Osteocyte (in vitro differentiated cells): ENCODE measurements around the gene PYGL. TPM values are rescaled to one million over a fixed set of nuclear protein-coding genes. Genes with fewer than 3 reads are reported as not detected.

Experiments used
- DNase-seq: peaks from one replicate; pipeline ENCODE4 v3.0.0; 2021; ENCODE audit warnings: mixed read lengths; ENCODE audit not compliant: unreplicated experiment; ENCODE audit errors: extremely low spot score
- H3K27ac Mint-ChIP-seq: one replicate; pipeline ENCODE4 v1.8.0; 2021; ENCODE audit warnings: mild to moderate bottlenecking, mixed read lengths; ENCODE audit not compliant: unreplicated experiment
- H3K27me3 Mint-ChIP-seq: one replicate; pipeline ENCODE4 v1.8.0; 2021; ENCODE audit warnings: mixed read lengths; ENCODE audit not compliant: unreplicated experiment
- H3K36me3 Mint-ChIP-seq: one replicate; pipeline ENCODE4 v1.8.0; 2021; ENCODE audit warnings: mixed read lengths; ENCODE audit not compliant: unreplicated experiment
- H3K4me1 Mint-ChIP-seq: one replicate; pipeline ENCODE4 v1.8.0; 2021; ENCODE audit warnings: mixed read lengths; ENCODE audit not compliant: unreplicated experiment
- H3K4me3 Mint-ChIP-seq: one replicate; pipeline ENCODE4 v1.8.0; 2021; ENCODE audit warnings: mild to moderate bottlenecking, moderate library complexity, mixed read lengths; ENCODE audit not compliant: unreplicated experiment
- H3K9me3 Mint-ChIP-seq: one replicate; pipeline ENCODE4 v1.8.0; 2021; ENCODE audit warnings: mixed read lengths; ENCODE audit not compliant: unreplicated experiment
- total RNA-seq: library from RNA; stranded (reverse); gene quantifications from 2 replicates; pipeline ENCODE4 v1.2.1, GENCODE V29; 2021
- TF ChIP-seq, protein P1 (sequence below): fragments of 200-600 bp; sonication (generic); IDR thresholded peaks from 2 replicates; pipeline ENCODE4 v1.5.0; 2021; ENCODE audit warnings: antibody characterized with exemption, mild to moderate bottlenecking, moderate library complexity

Gene PYGL
- total RNA-seq, 1 donor from 2014 or later: 37.3 TPM

DNA sequence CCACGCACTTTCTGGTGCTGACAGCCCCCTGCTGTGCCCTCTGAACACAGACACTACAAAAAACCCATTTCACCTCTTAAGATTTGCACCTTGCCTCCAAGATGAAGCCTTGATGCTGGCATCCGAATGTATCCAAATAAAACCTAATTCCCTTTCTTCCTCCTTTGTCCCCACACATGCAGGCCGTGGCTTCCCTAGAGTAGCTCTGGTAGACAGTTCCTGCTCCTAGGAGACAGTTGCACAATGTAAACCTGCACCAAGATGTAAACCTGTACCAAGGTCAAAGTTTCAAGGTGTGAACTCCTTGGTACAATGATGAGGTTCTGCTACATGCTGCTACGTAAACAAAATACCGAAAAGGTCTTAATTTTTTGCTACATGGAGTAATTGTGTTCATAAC, 73.1 kb downstream of the PYGL start:
- TF ChIP-seq, protein P1, sequence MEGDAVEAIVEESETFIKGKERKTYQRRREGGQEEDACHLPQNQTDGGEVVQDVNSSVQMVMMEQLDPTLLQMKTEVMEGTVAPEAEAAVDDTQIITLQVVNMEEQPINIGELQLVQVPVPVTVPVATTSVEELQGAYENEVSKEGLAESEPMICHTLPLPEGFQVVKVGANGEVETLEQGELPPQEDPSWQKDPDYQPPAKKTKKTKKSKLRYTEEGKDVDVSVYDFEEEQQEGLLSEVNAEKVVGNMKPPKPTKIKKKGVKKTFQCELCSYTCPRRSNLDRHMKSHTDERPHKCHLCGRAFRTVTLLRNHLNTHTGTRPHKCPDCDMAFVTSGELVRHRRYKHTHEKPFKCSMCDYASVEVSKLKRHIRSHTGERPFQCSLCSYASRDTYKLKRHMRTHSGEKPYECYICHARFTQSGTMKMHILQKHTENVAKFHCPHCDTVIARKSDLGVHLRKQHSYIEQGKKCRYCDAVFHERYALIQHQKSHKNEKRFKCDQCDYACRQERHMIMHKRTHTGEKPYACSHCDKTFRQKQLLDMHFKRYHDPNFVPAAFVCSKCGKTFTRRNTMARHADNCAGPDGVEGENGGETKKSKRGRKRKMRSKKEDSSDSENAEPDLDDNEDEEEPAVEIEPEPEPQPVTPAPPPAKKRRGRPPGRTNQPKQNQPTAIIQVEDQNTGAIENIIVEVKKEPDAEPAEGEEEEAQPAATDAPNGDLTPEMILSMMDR: no peak
- no peaks in the 10 kb centered on the region for H3K9me3 Mint-ChIP-seq
- peaks cover 20% of the 10 kb centered on the region for H3K4me1 Mint-ChIP-seq
- peaks cover 3% of the 10 kb centered on the region for H3K36me3 Mint-ChIP-seq
- no peak overlapping the region for H3K27ac Mint-ChIP-seq
- DNase-seq: no peak
- H3K27me3 Mint-ChIP-seq: peaks cover 46% of the 10 kb centered on the region
- no peak overlapping the region for H3K4me3 Mint-ChIP-seq

DNA sequence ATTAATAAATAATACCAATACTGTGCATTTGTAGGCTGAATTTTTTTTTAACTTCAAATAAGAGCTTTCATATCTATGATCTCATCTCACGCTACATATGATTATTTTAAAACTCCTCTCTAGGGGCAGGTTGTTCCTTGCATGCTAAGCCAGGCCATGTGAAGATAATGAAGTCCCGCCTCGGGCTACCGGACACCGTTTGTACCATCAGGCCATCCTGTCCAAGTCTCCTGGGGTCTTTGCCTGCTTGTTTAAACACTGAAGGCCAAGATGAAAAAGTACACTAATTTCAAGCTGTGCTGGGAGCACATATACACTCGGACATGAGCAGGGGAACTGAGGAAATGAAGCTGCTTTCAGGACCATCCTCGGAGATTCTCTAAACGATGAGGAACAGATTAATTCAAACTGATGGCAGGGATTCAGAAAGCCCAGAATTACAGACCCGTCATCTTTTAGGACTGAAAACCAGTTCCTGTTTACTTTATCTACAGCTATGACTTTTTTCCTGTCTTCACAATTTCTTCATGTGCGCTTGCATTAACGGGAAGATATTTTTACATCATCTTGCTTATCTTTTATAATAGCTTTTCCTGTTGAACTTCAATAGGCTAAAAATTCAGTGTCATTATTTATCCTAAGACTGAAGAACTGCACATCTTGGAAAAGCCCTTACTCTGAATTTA, 78.7 kb downstream of the PYGL start:
- Mint-ChIP-seq H3K27ac (no peak overlapping the region), H3K36me3 (no peaks in the 10 kb centered on the region), H3K9me3 (no peaks in the 10 kb centered on the region), H3K4me1 (peaks cover 7% of the 10 kb centered on the region), H3K4me3 (no peak overlapping the region), H3K27me3 (peaks cover 4% of the 10 kb centered on the region)
- no peak for DNase-seq
- TF ChIP-seq, protein P1: no peak

DNA sequence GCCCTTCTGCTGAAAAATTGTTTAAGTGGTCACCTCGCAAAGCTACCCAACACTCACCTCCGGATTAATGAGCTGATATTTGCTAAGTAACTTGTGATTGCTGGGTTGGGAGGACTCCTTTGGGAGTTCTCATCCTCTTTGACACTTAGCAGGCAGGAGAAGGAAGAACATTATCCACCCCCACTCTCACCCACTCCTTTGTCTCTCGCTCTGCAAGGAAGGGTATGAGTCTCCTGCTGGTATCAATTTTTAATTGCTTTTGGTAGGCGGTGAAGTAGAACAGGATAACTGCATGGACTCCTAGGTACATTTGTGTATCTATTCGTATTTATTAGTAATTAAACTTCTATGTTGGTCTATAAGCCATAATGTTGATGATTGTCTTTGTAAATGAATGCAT, 79.3 kb downstream of the PYGL start:
- peaks cover 13% of the 10 kb centered on the region for H3K4me1 Mint-ChIP-seq
- H3K4me3 Mint-ChIP-seq: no peak overlapping the region
- no peaks in the 10 kb centered on the region for H3K9me3 Mint-ChIP-seq
- no peak overlapping the region for H3K27ac Mint-ChIP-seq
- H3K27me3 Mint-ChIP-seq: no peaks in the 10 kb centered on the region
- DNase-seq: no peak
- TF ChIP-seq, protein P1: no peak
- no peaks in the 10 kb centered on the region for H3K36me3 Mint-ChIP-seq

DNA sequence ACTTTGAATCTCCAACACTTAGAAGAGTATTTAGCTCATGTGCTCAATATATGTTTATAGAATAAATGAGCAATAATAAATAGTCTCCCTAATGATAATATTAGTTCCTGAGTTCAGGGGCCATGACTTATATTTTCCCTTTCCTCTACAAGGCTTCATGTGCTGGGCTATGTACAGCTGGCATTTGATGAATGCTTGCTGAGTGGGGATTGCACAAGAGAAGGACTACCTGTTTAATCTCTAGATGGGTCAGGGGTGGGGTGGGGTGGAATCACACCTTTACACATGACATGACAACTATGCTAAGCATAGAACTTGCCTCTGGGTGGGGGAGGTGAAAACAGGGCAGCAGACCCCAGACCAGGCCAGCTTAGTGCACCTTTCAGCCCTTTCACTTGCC, 80.0 kb downstream of the PYGL start:
- TF ChIP-seq, protein P1: no peak
- no peak overlapping the region for H3K27ac Mint-ChIP-seq
- DNase-seq: no peak
- no peak overlapping the region for H3K4me3 Mint-ChIP-seq
- no peaks in the 10 kb centered on the region for H3K36me3 Mint-ChIP-seq
- H3K27me3 Mint-ChIP-seq: no peaks in the 10 kb centered on the region
- H3K4me1 Mint-ChIP-seq: peaks cover 19% of the 10 kb centered on the region
- no peaks in the 10 kb centered on the region for H3K9me3 Mint-ChIP-seq

DNA sequence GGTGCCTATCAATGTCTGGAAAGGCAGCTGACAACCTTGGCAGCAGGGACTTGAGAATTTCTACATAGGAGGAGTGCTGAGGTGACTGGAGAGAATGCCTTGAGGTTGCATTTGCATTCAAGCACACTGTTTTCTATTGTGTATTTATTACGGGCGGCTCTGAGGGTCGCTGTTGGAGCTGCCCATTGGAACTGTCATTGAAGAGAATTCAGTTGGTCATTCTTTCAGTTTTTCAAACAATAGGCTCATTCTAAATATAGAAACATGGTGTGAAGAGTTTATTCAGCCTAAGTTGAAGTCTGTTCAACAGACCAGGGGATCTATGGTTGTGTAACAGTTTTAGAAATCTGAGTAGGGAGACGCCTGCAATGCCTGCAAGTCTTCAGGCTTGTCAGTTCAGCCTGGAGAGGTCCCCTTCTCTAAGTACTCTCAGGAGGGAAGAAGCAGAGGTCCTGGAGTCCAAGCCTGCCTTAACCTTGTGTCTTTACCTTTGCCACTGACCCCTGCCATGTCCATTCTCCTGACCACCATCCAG, 82.2 kb downstream of the PYGL start:
- no peak overlapping the region for H3K27ac Mint-ChIP-seq
- H3K9me3 Mint-ChIP-seq: no peaks in the 10 kb centered on the region
- peaks cover 22% of the 10 kb centered on the region for H3K4me1 Mint-ChIP-seq
- TF ChIP-seq, protein P1: no peak
- H3K36me3 Mint-ChIP-seq: no peaks in the 10 kb centered on the region
- H3K27me3 Mint-ChIP-seq: no peaks in the 10 kb centered on the region
- no peak for DNase-seq
- H3K4me3 Mint-ChIP-seq: no peak overlapping the region
